H1 (cell line): Measurements from ENCODE around the gene UGT2B11. TPM values are rescaled to one million over a fixed set of nuclear protein-coding genes. Genes with fewer than 3 reads are reported as not detected.

Experiments
- EGR1 ChIP-seq: IDR thresholded peaks from 2 replicates; pipeline ENCODE4 v1.6.1; 2011; ENCODE audit warnings: low read depth, low read length, borderline replicate concordance
- NRF1 ChIP-seq: IDR thresholded peaks from 2 replicates; pipeline ENCODE4 v1.6.1; 2011; ENCODE audit warnings: mild to moderate bottlenecking, low read depth, low read length, improper control_type of control experiment
- POU5F1 ChIP-seq: IDR thresholded peaks from 2 replicates; pipeline ENCODE4 v1.6.1; 2011; ENCODE audit warnings: low read depth, mild to moderate bottlenecking, low read length, moderate library complexity
- RBBP5 ChIP-seq: IDR thresholded peaks from 2 replicates; pipeline ENCODE4 v1.7.1; 2012; ENCODE audit warnings: low read depth, mild to moderate bottlenecking, inconsistent platforms, low read length, moderate library complexity, borderline replicate concordance
- SUZ12 ChIP-seq: fragments of 200-600 bp; sonication (generic); IDR thresholded peaks from 2 replicates; pipeline ENCODE4 v1.6.1; 2012; ENCODE audit warnings: mild to moderate bottlenecking, inconsistent platforms, low read length, moderate library complexity, mixed read lengths
- polyA plus RNA-seq, 7 experiments: library from polyadenylated mRNA; depleted of rRNA in 3 of 7; stranded (reverse) in 5 of 7; unstranded in 2 of 7; fragments of >200 nt in 5 of 7; fragments of 200-250 nt in 2 of 7; gene quantifications; 1 replicate in 5 of 7; 2 replicates in 1 of 7; 4 replicates in 1 of 7; pipeline versions ENCODE4 v1.2.1 to v1.2.3, GENCODE V29; 2011 to 2013; ENCODE audit warnings: missing spikeins in 2 of 7, mixed read lengths in 2 of 7
- total RNA-seq: library from RNA; stranded (reverse); fragmentation: NEBNext Ultra II Directional; extraction: Animal tissue kit (Norgen Biotek cat#: 25700); gene quantifications from 2 replicates; pipeline ENCODE4 v1.2.1, GENCODE V29; 2021

Gene UGT2B11
- total and polyA plus RNA-seq, 2 of the 8 experiments (the other 6 are each of a cell fraction or from before 2014, with no cell fraction given): not detected

GRCh38 chr4:69156913-69157312 is 57.6 kb downstream of the UGT2B11 start (continued):
- TF ChIP-seq SUZ12 (no peak), EGR1 (no peak), POU5F1 (no peak), RBBP5 (no peak), NRF1 (no peak)
- TF ChIP-seq, all 59 proteins: peak for 2
